HG03095 (cell line): ENCODE data around the gene PPIP5K2.

ENCODE experiments used
- ATAC-seq: cut with Tn5 transposase; IDR thresholded peaks from one replicate; pipeline ENCODE4 v1.9.1; 2021; ENCODE audit warnings: moderate library complexity; ENCODE audit not compliant: unreplicated experiment

The PPIP5K2 gene

DNA sequence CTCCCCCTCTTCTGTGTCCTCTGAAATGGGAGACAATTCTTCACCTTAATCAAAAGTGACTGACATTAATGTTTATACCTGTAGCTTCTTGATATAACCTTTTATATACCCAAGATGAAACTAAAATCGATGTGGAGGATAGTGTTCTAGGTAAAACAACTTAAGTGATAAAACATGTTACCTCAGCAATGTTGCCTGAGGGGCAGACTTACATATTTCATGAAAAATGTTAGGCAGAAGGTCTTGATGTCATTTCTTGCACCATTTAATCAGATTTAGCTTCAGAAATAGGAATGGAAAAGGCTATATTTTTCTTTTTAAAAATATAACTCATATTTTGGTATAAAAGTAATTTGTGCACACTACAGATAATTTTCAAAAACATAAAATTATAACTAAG, 115.8 kb downstream of the PPIP5K2 start:
- no peak for ATAC-seq

DNA sequence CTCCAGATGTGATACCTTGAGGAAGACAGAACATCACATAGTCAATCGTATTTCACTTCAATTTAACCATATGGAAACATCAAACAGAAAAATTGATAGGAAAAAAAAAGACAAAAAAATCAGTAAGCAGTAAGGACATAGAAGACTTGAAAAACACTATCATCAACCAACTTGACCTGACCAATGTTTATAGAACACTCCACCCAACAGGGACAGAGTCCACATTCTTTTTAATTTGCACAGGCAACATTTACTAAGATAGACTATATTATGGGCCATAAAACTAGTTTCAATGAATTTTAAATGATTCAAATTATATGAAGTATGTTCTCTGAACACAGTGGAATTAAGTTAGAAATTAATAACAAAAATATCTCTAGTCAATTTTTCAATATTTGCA, 117.7 kb downstream of the PPIP5K2 start:
- no peak for ATAC-seq

DNA sequence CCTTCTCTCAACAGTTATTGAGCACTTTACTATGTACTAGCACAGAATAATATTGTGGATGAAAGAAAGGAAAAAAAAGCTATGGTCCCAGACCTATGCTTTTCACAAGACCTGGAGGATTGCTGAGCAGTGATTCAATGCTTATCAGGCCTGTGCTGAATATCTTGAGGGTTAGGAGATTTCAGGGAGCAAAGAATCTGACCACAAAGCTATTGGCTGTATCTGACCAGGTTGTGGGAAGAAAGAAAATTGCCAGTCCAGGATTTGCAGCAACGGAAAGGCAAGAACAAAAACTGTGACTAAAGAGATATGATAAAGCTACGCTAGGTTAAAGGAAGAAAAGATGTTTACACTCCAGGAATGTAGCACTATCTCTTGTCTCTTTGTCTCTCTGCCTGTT, 123.6 kb downstream of the PPIP5K2 start:
- ATAC-seq = no peak

DNA sequence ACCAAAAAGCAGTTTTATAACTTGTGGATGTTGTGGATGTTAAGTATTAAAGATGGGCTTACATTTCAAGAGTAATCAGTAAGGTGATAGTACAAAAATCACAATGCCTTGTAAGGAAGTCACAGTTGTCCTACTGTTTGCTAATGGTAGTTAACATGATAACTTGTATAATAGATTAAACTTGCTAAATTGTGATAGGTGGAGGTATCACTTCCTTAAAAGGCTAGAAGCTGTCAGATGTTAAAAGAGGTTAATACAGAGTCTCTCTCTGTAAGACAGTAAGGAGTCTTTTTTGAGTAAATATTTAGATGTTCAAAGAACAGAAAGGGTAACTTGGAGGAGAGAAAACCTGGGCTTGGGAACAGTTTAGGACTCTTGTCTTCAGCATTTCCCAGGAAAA, 124.3 kb downstream of the PPIP5K2 start:
- no peak for ATAC-seq

- no peak for ATAC-seq
Measured at GRCh38 chr5:103245761-103246160, 125.7 kb downstream of the PPIP5K2 start.

DNA sequence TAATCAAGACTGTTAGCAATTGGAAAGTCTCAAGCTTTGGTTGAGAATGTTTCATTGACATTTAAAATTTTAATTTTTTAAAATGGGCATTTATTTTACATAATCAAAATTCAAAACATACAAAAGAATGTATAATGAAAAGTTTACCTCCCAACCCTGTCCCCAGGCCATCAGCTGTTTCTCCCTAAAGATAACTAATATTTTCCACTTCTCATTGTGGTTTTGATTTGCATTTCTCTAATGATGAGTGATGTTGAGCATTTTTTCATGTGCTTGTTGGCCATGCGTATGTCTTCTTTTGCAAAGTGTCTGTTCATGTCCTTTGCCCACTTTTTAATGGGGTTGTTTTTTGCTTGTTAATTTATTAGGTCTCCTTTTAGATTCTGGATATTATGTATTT, 127.0 kb downstream of the PPIP5K2 start:
- ATAC-seq = no peak

GRCh38 chr5:103249068-103249467, 129.0 kb downstream of the PPIP5K2 start:
- no peak for ATAC-seq

- no peak for ATAC-seq
Measured at GRCh38 chr5:103254921-103255320, 134.8 kb downstream of the PPIP5K2 start.

GRCh38 chr5:103255691-103256090, 135.6 kb downstream of the PPIP5K2 start:
- no peak for ATAC-seq

DNA sequence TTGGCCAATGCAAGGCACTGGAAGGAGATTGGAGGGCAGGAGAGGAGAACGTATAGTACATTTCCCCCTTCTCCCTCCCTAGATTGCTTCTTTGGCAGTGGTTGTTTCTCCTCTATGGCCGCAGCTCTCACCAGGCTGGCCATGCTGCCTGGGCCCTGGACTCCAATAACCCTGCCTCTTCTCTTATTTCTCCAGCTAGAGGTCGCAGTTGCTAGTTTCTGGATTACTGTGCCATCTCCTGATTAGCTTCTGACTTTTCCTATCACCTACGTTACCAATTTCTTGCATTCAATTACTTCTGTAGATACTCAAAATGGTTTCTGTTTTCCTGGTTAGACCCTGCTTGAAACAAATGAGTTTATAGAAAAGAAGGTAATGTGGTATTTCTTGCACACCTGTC, 136.1 kb downstream of the PPIP5K2 start:
- no peak for ATAC-seq

DNA sequence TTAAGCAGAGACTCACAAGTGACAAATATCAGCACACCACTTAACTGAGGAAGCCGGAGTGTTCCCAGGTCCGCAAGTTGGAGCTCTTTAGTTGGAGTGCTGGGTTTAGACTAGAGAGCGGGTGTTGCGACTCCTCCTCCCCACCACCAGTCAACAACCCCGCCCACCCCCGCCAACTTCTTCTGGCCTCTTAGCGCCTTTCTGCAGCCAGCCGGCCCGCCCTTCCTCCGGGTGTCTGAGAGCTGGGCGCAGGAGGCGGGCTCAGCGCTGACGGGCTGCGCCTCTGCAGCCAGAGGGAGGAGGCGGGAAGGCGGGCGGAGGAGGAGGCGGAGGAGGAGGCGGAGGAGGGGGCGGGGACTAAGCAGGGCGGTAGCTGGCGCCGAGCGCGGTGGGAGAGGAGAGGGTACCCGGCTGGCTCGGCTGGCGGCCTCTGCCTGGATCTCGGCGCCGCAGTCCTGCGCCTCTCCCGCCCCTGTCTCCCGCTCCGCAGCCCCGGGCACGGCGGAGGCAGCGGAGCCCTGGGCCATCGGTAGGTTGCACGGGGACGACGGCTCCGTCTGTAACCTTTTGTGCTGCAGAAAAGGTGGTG, 138.4 kb downstream of the PPIP5K2 start, which contains the start of gene MACIR:
TSS of gene MACIR (plus strand) at position 396 of the 589 bp plus-strand sequence. CDS start 17,157 bp downstream, outside the sequence.
- peak; percentile 79 for ATAC-seq

GRCh38 chr5:103258957-103259704, 139.0 kb downstream of the PPIP5K2 start:
- ATAC-seq = peak; percentile 32

GRCh38 chr5:103259705-103260355, 139.7 kb downstream of the PPIP5K2 start:
- no peak for ATAC-seq

DNA sequence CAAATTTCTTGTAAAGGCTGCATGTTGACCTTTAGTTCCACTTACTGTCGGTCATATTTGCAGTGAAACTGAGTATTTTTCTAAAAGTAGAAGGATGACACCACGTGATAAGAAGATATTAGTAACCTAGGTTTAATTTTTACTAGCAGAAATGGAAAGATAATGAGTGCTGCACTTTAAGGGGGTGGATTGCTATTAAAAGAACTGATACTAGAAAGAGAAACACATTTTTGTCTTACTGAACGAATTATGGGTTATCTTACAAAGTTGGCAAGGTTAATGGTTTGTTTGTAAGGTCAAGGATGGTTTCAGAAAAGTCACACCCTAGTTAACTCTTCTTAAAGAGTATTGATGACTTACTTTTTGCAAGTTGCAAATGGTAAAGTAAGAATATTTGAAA, 140.8 kb downstream of the PPIP5K2 start:
- ATAC-seq = peak; percentile 35
